HL-60 (cell line): ENCODE results near the gene FSTL5.

Source experiments
- CTCF ChIP-seq: IDR thresholded peaks from one replicate; pipeline ENCODE4 v1.5.1; 2011; ENCODE audit warnings: low read length, control low read depth, inconsistent platforms; ENCODE audit not compliant: insufficient read depth
- POLR2AphosphoS5 ChIP-seq: IDR thresholded peaks from 2 replicates; pipeline ENCODE4 v1.6.1; 2012; ENCODE audit warnings: low read depth
- REST ChIP-seq: IDR thresholded peaks from 2 replicates; pipeline ENCODE4 v1.6.1; 2012; ENCODE audit warnings: low read depth; ENCODE audit not compliant: insufficient replicate concordance

- TF ChIP-seq CTCF (no peak), POLR2AphosphoS5 (no peak), REST (no peak)
Observed at GRCh38 chr4:161799710-161800109, 364.1 kb downstream of the FSTL5 start.
